Erythroblast (primary cell): Measurements from ENCODE around the gene HPN.

Source experiments
- GATA1 ChIP-seq: IDR thresholded peaks from 2 replicates; pipeline ENCODE4 v1.6.1; 2011; ENCODE audit warnings: low read depth, mild to moderate bottlenecking, control low read depth, low read length, moderate library complexity
- POLR2A ChIP-seq: IDR thresholded peaks from 2 replicates; pipeline ENCODE4 v1.6.1; 2011; ENCODE audit warnings: mild to moderate bottlenecking, low read length

- TF ChIP-seq POLR2A (no peak), GATA1 (no peak)
Measured at GRCh38 chr19:35059006-35059798, 17.7 kb downstream of the HPN start.
